ENCODE results near the gene LYRM4. TPM values are rescaled to one million over a fixed set of nuclear protein-coding genes. Genes with fewer than 3 reads are reported as not detected.

LYRM4 gene
- total RNA-seq, 1 experiment from 2014 or later, result 37.0 TPM

- H3K27ac ChIP-seq, result no peak overlapping the region
These were observed 130.4 kb downstream of the LYRM4 start for GRCh38 chr6:5130135-5130866.

GRCh38 chr6:5128351-5128750 lies 132.4 kb downstream of the LYRM4 start:
- H4K20me1 ChIP-seq (ENCODE audit: insufficient read depth), result no peaks in the 10 kb centered on the region
- no peak overlapping the region for H3K4me2 ChIP-seq
- no peak overlapping the region for H2AFZ ChIP-seq
- no peak overlapping the region for H3K4me3 ChIP-seq
- intact Hi-C loops (cut with micrococcal nuclease; ENCODE audit: unreplicated experiment), result no loop called here
- no peaks in the 10 kb centered on the region for H3K9me3 ChIP-seq (ENCODE audit: insufficient read depth, low read depth)
- no peak overlapping the region for H3K27ac ChIP-seq
- TF ChIP-seq EZH2 (IDR thresholded peaks at IDR 0.05; ENCODE audit: low read depth) (no peak), CTCF (conservative IDR thresholded peaks at IDR 0.05) (no peak)
- H3K79me2 ChIP-seq (ENCODE audit: low read depth), result no peaks in the 10 kb centered on the region
- H3K27me3 ChIP-seq (ENCODE audit: insufficient read depth, low read depth), result no peaks in the 10 kb centered on the region
- H3K36me3 ChIP-seq (ENCODE audit: low read depth), result no peaks in the 10 kb centered on the region
- CTCF ChIA-PET, result no interaction called here
- peaks cover 5% of the 10 kb centered on the region; the same call in 1 of the 2 replicates for H3F3A ChIP-seq (ENCODE audit: insufficient read depth, low read depth)
- no peaks in the 10 kb centered on the region for H3K9me2 ChIP-seq (ENCODE audit: insufficient read depth)
- POLR2A ChIA-PET (ENCODE audit: unreplicated experiment), result no interaction called here
- H3K4me1 ChIP-seq (replicated peaks; ENCODE audit: insufficient read depth), result peaks cover 18% of the 10 kb centered on the region
- no peak for DNase-seq
- BruUV-seq (replicated peaks), result no TSS peak

More at GRCh38 chr6:5130135-5130866, 130.4 kb downstream of the LYRM4 start:
- no TSS peak for BruUV-seq (replicated peaks)
- no peak for DNase-seq
- H3F3A ChIP-seq (ENCODE audit: insufficient read depth, low read depth), result peaks cover 5% of the 10 kb centered on the region; the same call in 1 of the 2 replicates
- no peak overlapping the region for H2AFZ ChIP-seq
- H3K4me1 ChIP-seq (replicated peaks; ENCODE audit: insufficient read depth), result peaks cover 12% of the 10 kb centered on the region
- H3K4me3 ChIP-seq, result no peak overlapping the region
- ChIA-PET CTCF (interaction anchor here (0.6 kb wide), 1 partner anchor 14 kb away, joined by 10 read pairs; no protein-coding TSS in a partner anchor), POLR2A (ENCODE audit: unreplicated experiment) (no interaction called here)
- H3K79me2 ChIP-seq (ENCODE audit: low read depth), result no peaks in the 10 kb centered on the region
- H3K36me3 ChIP-seq (ENCODE audit: low read depth), result no peaks in the 10 kb centered on the region
- TF ChIP-seq CTCF (conservative IDR thresholded peaks at IDR 0.05) (no peak), EZH2 (IDR thresholded peaks at IDR 0.05; ENCODE audit: low read depth) (no peak)
- no peaks in the 10 kb centered on the region for H3K9me2 ChIP-seq (ENCODE audit: insufficient read depth)
- intact Hi-C loops (cut with micrococcal nuclease; ENCODE audit: unreplicated experiment), result no loop called here
- no peaks in the 10 kb centered on the region for H3K9me3 ChIP-seq (ENCODE audit: insufficient read depth, low read depth)
- no peaks in the 10 kb centered on the region for H3K27me3 ChIP-seq (ENCODE audit: insufficient read depth, low read depth)
- H3K4me2 ChIP-seq, result no peak overlapping the region
- H4K20me1 ChIP-seq (ENCODE audit: insufficient read depth), result no peaks in the 10 kb centered on the region

GRCh38 chr6:5127106-5127687 lies 133.6 kb downstream of the LYRM4 start:
- Histone ChIP-seq H3K27ac (no peak overlapping the region), H3K4me1 (replicated peaks; ENCODE audit: insufficient read depth) (peaks cover 18% of the 10 kb centered on the region), H3K27me3 (ENCODE audit: insufficient read depth, low read depth) (no peaks in the 10 kb centered on the region), H3F3A (ENCODE audit: insufficient read depth, low read depth) (peaks cover 5% of the 10 kb centered on the region; the same call in 1 of the 2 replicates), H3K79me2 (ENCODE audit: low read depth) (no peaks in the 10 kb centered on the region), H3K4me3 (no peak overlapping the region), H3K9me3 (ENCODE audit: insufficient read depth, low read depth) (no peaks in the 10 kb centered on the region), H4K20me1 (ENCODE audit: insufficient read depth) (no peaks in the 10 kb centered on the region), H3K36me3 (ENCODE audit: low read depth) (no peaks in the 10 kb centered on the region), H3K9me2 (ENCODE audit: insufficient read depth) (no peaks in the 10 kb centered on the region), H3K4me2 (no peak overlapping the region), H2AFZ (no peak overlapping the region)
- no peak for TF ChIP-seq CTCF (conservative IDR thresholded peaks at IDR 0.05)
- TF ChIP-seq EZH2 (IDR thresholded peaks at IDR 0.05; ENCODE audit: low read depth), result no peak
- DNase-seq, result no peak
- ChIA-PET POLR2A (ENCODE audit: unreplicated experiment) (no interaction called here), CTCF (no interaction called here)
- intact Hi-C loops (cut with micrococcal nuclease; ENCODE audit: unreplicated experiment), result no loop called here
- BruUV-seq (replicated peaks), result no TSS peak
